Glomerular endothelial cell (primary cell): ENCODE data around the gene RAB27B. TPM values are rescaled to one million over a fixed set of nuclear protein-coding genes. Genes with fewer than 3 reads are reported as not detected.
"Not testable (repeated sequence)": the region's sequence is repeated elsewhere in the genome, so short reads cannot be mapped to it uniquely, and the experiment has no call there.

Experiments
- DNase-seq: peaks from one replicate; pipeline ENCODE4 v3.0.0-alpha.2; 2011; ENCODE audit warnings: low read depth, low spot score; ENCODE audit errors: extremely low read depth
- total RNA-seq: library from RNA; depleted of rRNA; stranded (reverse); fragments of >200 nt; gene quantifications from 2 replicates; pipeline ENCODE4 v1.2.3, GENCODE V29; 2015

RAB27B gene
- total RNA-seq, 1 donor from 2014 or later: 0.99 TPM

GRCh38 chr18:54813977-54814565 lies 14.2 kb upstream of the RAB27B start:
- no peak for DNase-seq

DNA sequence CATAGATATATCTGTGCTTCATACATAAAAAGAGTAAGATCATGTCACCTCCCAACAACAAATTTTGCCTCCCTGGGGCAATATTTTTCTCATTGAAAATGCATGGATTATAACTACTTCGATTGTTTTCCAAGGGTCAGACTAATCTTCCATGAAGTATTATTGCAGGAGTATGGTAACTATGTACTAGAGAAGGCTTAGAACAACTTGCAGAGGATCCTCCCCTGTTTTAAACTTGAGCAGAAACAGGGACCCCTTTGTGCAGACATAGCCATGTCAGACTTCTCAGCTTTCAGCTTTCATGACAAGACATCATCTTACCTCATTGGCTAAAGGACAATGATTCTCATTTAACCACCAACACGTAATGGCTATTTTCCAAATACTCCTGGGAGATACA lies 13.2 kb upstream of the RAB27B start:
- no peak for DNase-seq

- DNase-seq: not testable (repeated sequence)
Observed at GRCh38 chr18:54820785-54821275, 7.4 kb upstream of the RAB27B start.

DNA sequence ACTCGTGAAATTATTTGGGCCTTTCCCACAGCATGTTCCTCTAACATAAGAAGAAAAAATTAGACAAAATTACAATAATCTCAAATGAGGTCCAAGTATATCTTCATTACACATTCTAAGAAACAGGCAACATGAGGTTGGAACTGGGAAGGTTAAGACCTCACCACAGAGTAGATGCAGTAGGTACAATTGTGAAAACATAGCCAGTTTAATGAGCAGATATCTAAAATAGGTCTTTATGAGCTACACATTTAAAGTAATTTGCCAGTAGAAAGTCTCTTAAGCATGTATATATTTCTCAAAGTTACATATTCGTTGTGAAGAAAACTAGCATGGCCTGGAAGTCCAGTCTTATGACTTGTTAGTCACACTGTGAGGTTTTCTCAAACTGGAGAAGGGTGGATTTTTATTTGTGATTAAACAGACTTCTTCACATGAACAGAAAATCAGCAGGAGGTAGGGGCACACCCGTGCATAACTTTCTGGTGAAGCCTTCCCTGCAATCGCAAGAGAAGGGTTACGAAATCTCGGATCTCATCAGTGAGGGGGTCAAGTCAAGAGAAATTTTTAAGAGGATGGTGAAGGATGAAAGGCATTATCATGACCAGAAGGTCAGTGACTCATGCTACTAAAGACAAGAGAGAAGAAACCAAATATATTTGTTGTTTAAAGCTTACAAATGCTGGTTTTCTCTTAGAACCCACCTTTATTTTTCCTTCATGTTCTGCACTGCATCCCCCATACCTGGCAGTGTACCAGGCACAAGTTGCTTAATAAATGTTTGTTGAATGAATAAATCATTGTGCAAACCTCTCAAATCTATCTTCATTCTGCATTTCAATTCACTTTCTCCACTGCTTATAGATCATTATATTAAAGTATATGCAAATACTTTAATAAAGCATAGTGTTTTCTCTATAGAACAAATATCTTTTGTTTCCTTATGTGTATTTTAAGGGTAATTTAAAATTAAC lies 5.1 kb upstream of the RAB27B start:
- no peak for DNase-seq

GRCh38 chr18:54824761-54825160 lies 3.5 kb upstream of the RAB27B start:
- DNase-seq: no peak

DNA sequence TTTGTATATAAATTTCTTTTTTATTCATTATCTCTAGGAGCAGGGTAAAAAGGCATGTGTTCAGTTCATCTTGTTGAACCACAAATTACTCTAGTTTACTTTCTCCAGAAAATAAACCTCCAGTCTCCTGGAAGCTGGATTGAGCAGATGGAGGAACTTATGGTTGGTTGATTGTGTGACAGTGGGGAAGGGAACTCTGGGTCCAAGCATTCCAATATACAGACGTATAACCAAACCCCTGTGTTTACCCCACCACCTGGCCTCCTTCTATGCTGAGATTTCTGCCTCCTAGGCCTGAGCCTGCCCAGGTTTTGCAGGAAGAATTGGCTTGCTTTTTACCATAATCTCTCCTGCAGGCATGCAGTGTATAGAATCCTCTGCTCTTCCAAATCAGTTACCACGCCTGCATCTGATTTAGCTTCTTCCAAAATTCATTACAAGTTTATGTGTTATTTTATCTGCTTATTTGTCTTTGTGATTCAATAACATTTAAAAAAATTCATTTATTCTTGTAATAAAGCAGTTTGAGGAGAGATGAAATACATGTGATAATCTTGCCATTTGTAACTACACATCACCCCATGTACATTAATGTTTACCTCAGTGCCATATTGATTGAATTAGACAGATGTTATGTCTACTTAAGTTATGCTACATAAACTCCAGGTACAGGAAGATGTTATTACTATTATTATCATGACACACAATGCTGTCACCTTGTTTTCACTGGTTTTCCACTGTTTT lies 2.5 kb upstream of the RAB27B start:
- no peak for DNase-seq

DNA sequence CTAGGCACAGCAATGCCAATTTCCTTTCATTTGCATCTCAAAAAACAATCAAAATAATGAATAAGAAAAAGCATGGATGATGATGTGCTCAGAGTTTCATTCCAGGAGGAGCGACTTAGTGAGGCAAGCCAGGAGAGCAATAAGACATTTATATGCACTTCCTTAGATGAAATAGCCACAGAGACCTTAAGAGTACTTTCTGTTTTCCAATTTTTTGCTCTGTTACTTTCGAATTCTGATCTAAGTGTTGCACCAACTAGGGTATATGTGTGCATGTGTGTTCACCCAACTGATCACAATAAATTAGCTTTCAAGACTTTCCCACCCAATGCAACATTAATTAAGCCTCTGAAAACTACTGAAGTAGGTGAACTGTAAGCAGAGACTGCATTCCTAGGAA lies 709 bp downstream of the RAB27B start:
- DNase-seq: no peak

DNA sequence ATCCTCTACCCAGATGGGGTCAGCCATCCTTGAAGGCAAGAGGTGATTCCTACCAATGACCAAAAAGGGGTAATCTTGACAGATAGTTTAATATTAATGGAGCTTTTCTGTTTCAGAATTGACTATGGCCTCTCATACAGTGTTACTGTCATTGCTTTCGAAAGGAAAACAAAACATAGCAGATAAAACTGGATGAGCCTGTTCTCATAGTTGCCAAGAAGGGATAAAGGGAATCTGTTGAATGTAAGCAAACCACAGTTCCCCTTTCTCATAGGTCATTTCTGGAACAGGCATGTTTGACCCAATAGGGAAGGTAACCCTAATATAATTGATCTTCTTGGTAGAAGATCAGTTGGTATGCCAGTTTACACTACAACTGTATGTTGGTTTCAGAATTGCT lies 1.6 kb downstream of the RAB27B start:
- DNase-seq: no peak

GRCh38 chr18:54830260-54830659 lies 2.0 kb downstream of the RAB27B start:
- no peak for DNase-seq

GRCh38 chr18:54830866-54831265 lies 2.6 kb downstream of the RAB27B start:
- DNase-seq: no peak

DNA sequence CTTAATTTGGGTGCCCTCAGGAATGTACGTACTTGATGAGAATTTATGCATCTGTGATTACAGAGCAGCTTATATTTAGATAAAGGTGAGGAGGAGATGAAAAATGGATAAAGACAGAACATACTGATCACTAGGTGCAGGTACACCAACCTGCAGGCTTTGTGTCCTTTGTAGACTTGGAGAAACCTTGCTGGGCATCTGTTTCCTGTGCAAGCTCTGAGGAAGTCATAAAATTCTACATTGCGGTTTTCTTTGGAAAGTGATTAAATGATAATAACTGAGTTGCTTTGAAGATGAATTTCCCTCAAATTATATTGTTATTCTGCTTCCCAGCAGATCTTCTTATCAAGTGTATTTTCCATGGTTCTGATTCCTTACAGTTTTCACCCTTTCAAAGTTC lies 7.7 kb downstream of the RAB27B start:
- no peak for DNase-seq

GRCh38 chr18:54843314-54843713 lies 15.0 kb downstream of the RAB27B start:
- no peak for DNase-seq

- no peak for DNase-seq
Observed at GRCh38 chr18:54845787-54846186, 17.5 kb downstream of the RAB27B start.

DNA sequence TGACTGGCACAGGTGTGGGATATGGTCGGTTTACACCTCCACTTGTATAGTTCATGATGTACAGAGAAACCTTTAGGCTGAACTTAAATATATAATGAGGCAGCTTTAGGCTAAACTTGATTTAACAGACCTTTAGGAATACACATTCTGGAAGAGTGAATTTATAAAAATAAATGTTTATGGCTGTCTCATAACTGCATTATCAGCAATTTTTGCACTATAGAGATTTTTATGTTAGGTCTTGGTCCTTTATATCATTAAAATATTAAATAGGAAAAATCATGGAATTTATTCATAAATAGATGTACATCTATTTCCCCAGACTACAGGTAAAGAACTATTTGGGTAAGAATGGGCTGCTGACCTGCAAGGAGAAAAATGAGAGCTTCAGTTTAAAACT lies 19.8 kb downstream of the RAB27B start:
- DNase-seq: no peak

DNA sequence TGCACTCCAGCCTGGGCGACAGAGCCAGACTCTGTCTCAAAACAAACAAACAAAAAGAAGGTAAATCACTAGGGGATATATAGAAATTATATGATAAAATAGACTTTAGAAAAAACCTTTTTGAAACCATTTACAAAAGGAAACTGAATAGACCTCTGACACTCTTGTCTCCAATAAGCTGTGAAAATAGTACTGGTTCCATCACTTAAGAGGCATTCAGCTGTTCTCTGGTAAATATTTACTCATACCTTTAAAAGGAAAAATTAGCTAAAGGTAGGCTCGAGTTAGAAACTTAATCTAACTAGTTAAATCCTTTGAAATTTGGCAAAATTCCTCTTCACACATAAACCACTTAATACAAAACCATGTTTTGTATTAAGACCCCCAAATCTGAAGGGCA lies 21.4 kb downstream of the RAB27B start:
- no peak for DNase-seq

DNA sequence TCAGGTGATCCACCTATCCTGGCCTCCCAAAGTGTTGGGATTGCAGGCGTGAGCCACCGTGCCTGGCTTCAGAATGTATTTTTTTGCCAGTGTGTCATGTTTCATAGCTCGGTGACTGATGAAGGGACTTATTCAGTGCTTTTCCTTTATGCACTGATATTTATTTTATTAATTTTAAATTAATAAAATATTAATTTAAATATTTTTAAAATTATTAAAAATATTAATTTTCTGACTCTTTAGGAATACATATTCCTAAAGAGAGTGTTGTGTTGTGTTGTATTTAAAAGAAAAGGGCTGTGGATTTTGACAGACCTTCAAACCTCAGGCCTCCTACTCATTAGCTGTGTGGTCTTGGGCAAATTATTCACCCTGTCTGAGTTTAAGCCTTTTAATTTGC lies 22.3 kb downstream of the RAB27B start:
- no peak for DNase-seq

DNA sequence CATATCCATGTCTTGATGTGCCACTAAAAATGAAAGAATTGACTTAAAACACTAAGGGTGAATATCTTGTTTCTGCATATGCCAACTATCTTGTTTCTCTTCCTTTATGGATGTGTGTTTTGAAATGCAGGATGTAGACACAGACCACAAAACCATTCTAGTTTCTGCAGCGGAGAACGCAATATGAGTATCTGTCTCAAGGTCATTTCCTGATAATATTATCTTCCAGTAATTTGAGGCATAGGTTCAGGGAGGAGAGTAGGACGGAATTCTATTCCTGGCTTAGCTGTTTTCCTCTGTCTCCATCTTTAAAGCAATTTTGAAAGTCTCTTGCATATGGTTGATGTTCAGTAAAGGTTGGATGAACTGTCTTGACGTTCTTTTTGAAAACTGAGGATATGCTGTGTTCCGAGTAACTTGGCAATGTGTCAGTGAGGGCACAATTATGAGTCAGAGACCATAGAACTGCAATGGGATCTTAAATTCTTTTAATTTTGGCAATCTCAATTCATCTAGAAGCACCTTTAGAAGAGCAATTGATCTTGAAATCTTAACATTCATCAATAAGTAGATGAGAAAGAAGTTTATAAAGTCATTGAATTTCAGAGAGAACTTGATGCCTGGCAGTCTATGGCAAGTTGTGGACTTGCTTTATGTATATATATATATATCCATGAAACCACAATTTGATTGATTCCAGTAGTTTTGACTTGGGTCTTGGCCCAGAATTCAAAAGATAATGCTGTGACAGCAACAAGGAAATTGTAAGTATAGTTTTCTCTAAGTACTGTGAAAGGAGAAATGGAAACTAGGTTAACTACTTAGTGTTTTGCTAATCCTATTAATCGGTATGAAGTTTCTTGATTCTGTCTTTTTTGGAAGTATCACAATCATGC lies 24.8 kb downstream of the RAB27B start:
- DNase-seq: no peak

- DNase-seq: not testable (repeated sequence)
Observed at GRCh38 chr18:54855050-54855449, 26.8 kb downstream of the RAB27B start.

DNA sequence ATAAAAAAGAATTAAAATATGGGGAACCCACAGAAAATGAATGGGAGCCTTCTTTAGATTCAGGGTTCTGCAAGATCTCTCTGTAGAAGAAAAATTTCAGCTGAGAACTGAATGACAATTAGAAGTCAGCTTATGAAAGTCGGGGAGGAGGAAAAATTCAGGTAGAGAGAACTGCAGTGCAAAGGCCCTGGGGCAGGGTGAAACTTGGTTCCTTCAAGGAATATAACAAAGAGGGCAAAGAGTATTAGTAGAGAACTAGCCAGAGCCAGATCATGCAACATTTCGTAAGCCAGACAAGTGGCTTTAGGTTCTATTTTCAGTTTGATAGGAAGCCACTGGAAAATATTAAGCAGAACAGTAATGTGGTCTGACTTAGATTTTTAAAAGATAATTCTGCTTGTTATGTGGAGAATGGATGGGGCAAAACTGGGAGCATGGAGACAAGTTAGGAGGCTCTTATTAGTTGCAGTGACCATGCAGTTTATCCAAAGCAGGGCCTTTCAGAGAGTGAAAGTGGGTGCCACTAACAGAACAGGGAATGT lies 27.9 kb downstream of the RAB27B start:
- DNase-seq: no peak

GRCh38 chr18:54857499-54857898 lies 29.2 kb downstream of the RAB27B start:
- no peak for DNase-seq
